ENCODE measurements around the gene IGLL1.

- TF ChIP-seq GABPA (IDR thresholded peaks at IDR 0.05; ENCODE audit: low read depth) (no peak), CTCF (IDR thresholded peaks at IDR 0.05; ENCODE audit: insufficient read depth, low read length) (no peak)
Measured at GRCh38 chr22:23526596-23527316, 53.3 kb downstream of the IGLL1 start.
